SK-N-SH (cell line): ENCODE results near the gene ERC2. TPM values are rescaled to one million over a fixed set of nuclear protein-coding genes. Genes with fewer than 3 reads are reported as not detected.

Experiments
- CTCF ChIA-PET: fragments of 300-600, 350-600 bp; formaldehyde crosslinking; extraction: SDS; loops from one replicate; lab custom pipeline; 2021; lab: Yijun Ruan, JAX
- POLR2A ChIA-PET: fragments of 350-600 bp; sonication (Branson Sonifier 250); formaldehyde crosslinking; extraction: SDS; loops from one replicate; lab custom pipeline; 2020; ENCODE audit warnings: antibody characterized with exemption, inconsistent platforms; lab: Yijun Ruan, JAX
- DNase-seq: peaks from one replicate; pipeline ENCODE4 v3.0.0; 2012
- H2AFZ ChIP-seq: fragments of 200-600 bp; sonication (generic); 2 replicates; pipeline ENCODE4 v1.8.1; 2016; ENCODE audit warnings: antibody characterized with exemption, mild to moderate bottlenecking, low read depth
- H3F3A ChIP-seq: fragments of 200-600 bp; sonication (generic); replicated peaks from 2 replicates; pipeline ENCODE3; 2016; ENCODE audit warnings: antibody characterized with exemption, mild to moderate bottlenecking; ENCODE audit not compliant: insufficient read depth
- H3K27ac ChIP-seq, 2 experiments: fragments of 200-500 bp in 1 of 2; fragments of 200-600 bp in 1 of 2; sonication (Bioruptor generic) in 1 of 2; sonication (generic), shearing (Covaris generic) in 1 of 2; 2 replicates each; pipeline versions ENCODE4 v1.5.1 to v1.6.1; 2014 to 2016; ENCODE audit warnings: low read depth in 2 of 2, inconsistent platforms in 1 of 2, low read length in 1 of 2, mild to moderate bottlenecking in 1 of 2, mixed read lengths in 1 of 2
- H3K27me3 ChIP-seq: fragments of 200-600 bp; sonication (generic), shearing (Covaris generic); 2 replicates; pipeline ENCODE4 v1.6.1; 2016; ENCODE audit warnings: mixed run types; ENCODE audit not compliant: insufficient read depth
- H3K36me3 ChIP-seq, 2 experiments: fragments of 200-500 bp in 1 of 2; fragments of 200-600 bp in 1 of 2; sonication (Bioruptor generic) in 1 of 2; sonication (generic) in 1 of 2; replicated peaks in 1 of 2; 2 replicates each; pipeline versions ENCODE3 to v1.5.1; 2014 to 2016; ENCODE audit warnings: low read length in 1 of 2, mild to moderate bottlenecking in 1 of 2; ENCODE audit not compliant: insufficient read depth in 2 of 2, control insufficient read depth in 1 of 2
- H3K4me1 ChIP-seq, 2 experiments: fragments of 200-500 bp in 1 of 2; fragments of 200-600 bp in 1 of 2; sonication (Bioruptor generic) in 1 of 2; sonication (generic), shearing (Covaris generic) in 1 of 2; 2 replicates each; pipeline versions ENCODE4 v1.5.1 to v1.6.1; 2014 to 2016; ENCODE audit warnings: low read depth in 1 of 2, low read length in 1 of 2, mixed run types in 1 of 2; ENCODE audit not compliant: insufficient read depth in 2 of 2, control insufficient read depth in 1 of 2
- H3K4me2 ChIP-seq: fragments of 200-600 bp; sonication (generic), shearing (Covaris generic); 2 replicates; pipeline ENCODE4 v1.6.1; 2017; ENCODE audit warnings: mixed run types
- H3K4me3 ChIP-seq, 2 experiments: fragments of 200-500 bp in 1 of 2; fragments of 200-600 bp in 1 of 2; sonication (Bioruptor generic) in 1 of 2; sonication (generic), shearing (Covaris generic) in 1 of 2; 2 replicates each; pipeline versions ENCODE4 v1.5.1 to v1.8.1; 2014 to 2016; ENCODE audit warnings: low read depth in 2 of 2, inconsistent platforms in 1 of 2, low read length in 1 of 2, mild to moderate bottlenecking in 1 of 2, mixed read lengths in 1 of 2, moderate library complexity in 1 of 2
- H3K79me2 ChIP-seq: fragments of 200-600 bp; sonication (generic); 2 replicates; pipeline ENCODE4 v1.8.1; 2017; ENCODE audit warnings: mild to moderate bottlenecking; ENCODE audit not compliant: insufficient read depth
- H3K9ac ChIP-seq: fragments of 200-600 bp; sonication (generic); 2 replicates; pipeline ENCODE4 v1.6.1; 2017; ENCODE audit warnings: mixed run types
- H3K9me2 ChIP-seq: fragments of 200-600 bp; sonication (generic); 2 replicates; pipeline ENCODE4 v1.6.1; 2017; ENCODE audit warnings: mixed run types
- H3K9me3 ChIP-seq: fragments of 200-600 bp; sonication (generic); 2 replicates; pipeline ENCODE4 v1.6.1; 2017; ENCODE audit warnings: mixed run types, mild to moderate bottlenecking, moderate library complexity
- H4K20me1 ChIP-seq: fragments of 200-600 bp; sonication (generic); 2 replicates; pipeline ENCODE4 v1.6.1; 2017; ENCODE audit warnings: mild to moderate bottlenecking, mixed run types; ENCODE audit not compliant: insufficient read depth
- ELF1 ChIP-seq: IDR thresholded peaks from 2 replicates; pipeline ENCODE4 v1.4.0; 2012
- EP300 ChIP-seq, 2 experiments: IDR thresholded peaks; 2 replicates each; pipeline versions ENCODE4 v1.4.0 to v1.6.1; 2012; ENCODE audit warnings: borderline replicate concordance in 1 of 2, low read depth in 1 of 2, low read length in 1 of 2
- FOXJ3 ChIP-seq: sonication (generic); formaldehyde crosslinking; IDR thresholded peaks from 2 replicates; pipeline ENCODE4 v1.5.1; 2020; ENCODE audit warnings: mild to moderate bottlenecking, missing genetic modification reagents
- MEF2A ChIP-seq: IDR thresholded peaks from 2 replicates; pipeline ENCODE4 v1.4.0; 2012; ENCODE audit warnings: low read depth, borderline replicate concordance
- MXI1 ChIP-seq: IDR thresholded peaks from 2 replicates; pipeline ENCODE4 v1.6.1; 2012; ENCODE audit warnings: mild to moderate bottlenecking, low read depth, low read length, improper control_type of control experiment
- NFIC ChIP-seq: IDR thresholded peaks from 2 replicates; pipeline ENCODE4 v1.4.0; 2012; ENCODE audit warnings: borderline replicate concordance
- NRF1 ChIP-seq: IDR thresholded peaks from 2 replicates; pipeline ENCODE4 v1.6.1; 2012; ENCODE audit warnings: low read depth, mild to moderate bottlenecking, low read length
- POLR2AphosphoS5 ChIP-seq: IDR thresholded peaks from 2 replicates; pipeline ENCODE4 v1.6.1; 2012; ENCODE audit warnings: low read depth, low read length
- RCOR1 ChIP-seq: fragments of 150-350 bp; IDR thresholded peaks from 2 replicates; pipeline ENCODE4 v1.6.1; 2017; ENCODE audit warnings: antibody characterized with exemption, low read length
- RFX5 ChIP-seq: IDR thresholded peaks from 2 replicates; pipeline ENCODE4 v1.6.1; 2012; ENCODE audit warnings: mild to moderate bottlenecking, improper control_type of control experiment, low read length
- SMC3 ChIP-seq: IDR thresholded peaks from 2 replicates; pipeline ENCODE4 v1.6.1; 2012; ENCODE audit warnings: low read depth, low read length, improper control_type of control experiment
- TCF12 ChIP-seq: IDR thresholded peaks from 2 replicates; pipeline ENCODE4 v1.4.0; 2012
- TEAD4 ChIP-seq: IDR thresholded peaks from 2 replicates; pipeline ENCODE4 v1.4.0; 2012; ENCODE audit warnings: mild to moderate bottlenecking, borderline replicate concordance; ENCODE audit not compliant: insufficient read depth
- YY1 ChIP-seq: IDR thresholded peaks from 2 replicates; pipeline ENCODE4 v1.4.0; 2012; ENCODE audit warnings: low read depth, mild to moderate bottlenecking
- polyA plus RNA-seq, 3 experiments: library from polyadenylated mRNA; depleted of rRNA; stranded (reverse); fragments of >200 nt; gene quantifications; 2 replicates each; pipeline ENCODE4 v1.2.3, GENCODE V29; 2012
- TF ChIP-seq, protein P1 (sequence below): fragments of 150-350 bp; IDR thresholded peaks from 2 replicates; pipeline ENCODE4 v1.6.1; 2017; ENCODE audit warnings: antibody characterized with exemption, low read length, low read depth, borderline replicate concordance
- TF ChIP-seq, protein P2 (sequence below): IDR thresholded peaks from 2 replicates; pipeline ENCODE4 v1.4.0; 2012; ENCODE audit warnings: low read depth
- TF ChIP-seq, protein P3 (sequence below): fragments of 200-600 bp; sonication (generic); IDR thresholded peaks from 2 replicates; pipeline ENCODE4 v1.6.1; 2017; ENCODE audit warnings: antibody characterized with exemption, mild to moderate bottlenecking, moderate library complexity
- TF ChIP-seq, protein P4 (sequence below): IDR thresholded peaks from 2 replicates; pipeline ENCODE4 v1.4.0; 2012; ENCODE audit warnings: low read depth, borderline replicate concordance
- TF ChIP-seq, protein P5 (sequence below): IDR thresholded peaks from 2 replicates; pipeline ENCODE4 v1.6.1; 2012; ENCODE audit warnings: mild to moderate bottlenecking, low read depth, low read length, moderate library complexity
- TF ChIP-seq, protein P6 (sequence below): IDR thresholded peaks from 2 replicates; pipeline ENCODE4; 2012

The ERC2 gene
- polyA plus RNA-seq, 1 of the 3 experiments (the other 2 are of a cell fraction): 1.6 TPM

DNA sequence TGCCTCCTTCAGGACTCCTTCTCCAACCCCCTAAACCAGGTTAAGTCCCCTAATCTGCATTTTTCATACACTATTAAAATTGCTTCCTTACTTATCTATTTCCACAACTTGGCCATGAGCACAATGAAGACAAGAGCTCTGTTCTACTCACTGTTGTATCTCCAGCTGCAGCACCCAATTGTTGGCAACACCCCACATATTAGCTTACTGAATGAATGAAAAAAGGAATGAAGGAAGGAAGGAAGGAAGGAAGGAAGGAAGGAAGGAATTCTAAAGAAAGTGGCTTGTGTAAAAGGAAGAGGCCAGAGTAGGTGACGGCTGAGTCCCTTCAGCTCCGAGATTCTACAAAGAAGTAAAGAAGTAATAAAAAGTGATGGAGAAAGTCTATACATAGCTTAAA is 444.7 kb downstream of the ERC2 start (continued):
- TF ChIP-seq, protein P1, sequence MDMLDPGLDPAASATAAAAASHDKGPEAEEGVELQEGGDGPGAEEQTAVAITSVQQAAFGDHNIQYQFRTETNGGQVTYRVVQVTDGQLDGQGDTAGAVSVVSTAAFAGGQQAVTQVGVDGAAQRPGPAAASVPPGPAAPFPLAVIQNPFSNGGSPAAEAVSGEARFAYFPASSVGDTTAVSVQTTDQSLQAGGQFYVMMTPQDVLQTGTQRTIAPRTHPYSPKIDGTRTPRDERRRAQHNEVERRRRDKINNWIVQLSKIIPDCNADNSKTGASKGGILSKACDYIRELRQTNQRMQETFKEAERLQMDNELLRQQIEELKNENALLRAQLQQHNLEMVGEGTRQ: no peak
- no peak for TF ChIP-seq TEAD4
- TF ChIP-seq, protein P2, sequence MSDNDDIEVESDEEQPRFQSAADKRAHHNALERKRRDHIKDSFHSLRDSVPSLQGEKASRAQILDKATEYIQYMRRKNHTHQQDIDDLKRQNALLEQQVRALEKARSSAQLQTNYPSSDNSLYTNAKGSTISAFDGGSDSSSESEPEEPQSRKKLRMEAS: no peak
- TF ChIP-seq, protein P3, sequence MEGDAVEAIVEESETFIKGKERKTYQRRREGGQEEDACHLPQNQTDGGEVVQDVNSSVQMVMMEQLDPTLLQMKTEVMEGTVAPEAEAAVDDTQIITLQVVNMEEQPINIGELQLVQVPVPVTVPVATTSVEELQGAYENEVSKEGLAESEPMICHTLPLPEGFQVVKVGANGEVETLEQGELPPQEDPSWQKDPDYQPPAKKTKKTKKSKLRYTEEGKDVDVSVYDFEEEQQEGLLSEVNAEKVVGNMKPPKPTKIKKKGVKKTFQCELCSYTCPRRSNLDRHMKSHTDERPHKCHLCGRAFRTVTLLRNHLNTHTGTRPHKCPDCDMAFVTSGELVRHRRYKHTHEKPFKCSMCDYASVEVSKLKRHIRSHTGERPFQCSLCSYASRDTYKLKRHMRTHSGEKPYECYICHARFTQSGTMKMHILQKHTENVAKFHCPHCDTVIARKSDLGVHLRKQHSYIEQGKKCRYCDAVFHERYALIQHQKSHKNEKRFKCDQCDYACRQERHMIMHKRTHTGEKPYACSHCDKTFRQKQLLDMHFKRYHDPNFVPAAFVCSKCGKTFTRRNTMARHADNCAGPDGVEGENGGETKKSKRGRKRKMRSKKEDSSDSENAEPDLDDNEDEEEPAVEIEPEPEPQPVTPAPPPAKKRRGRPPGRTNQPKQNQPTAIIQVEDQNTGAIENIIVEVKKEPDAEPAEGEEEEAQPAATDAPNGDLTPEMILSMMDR: no peak
- no peak for TF ChIP-seq MXI1
- TF ChIP-seq, protein P4, sequence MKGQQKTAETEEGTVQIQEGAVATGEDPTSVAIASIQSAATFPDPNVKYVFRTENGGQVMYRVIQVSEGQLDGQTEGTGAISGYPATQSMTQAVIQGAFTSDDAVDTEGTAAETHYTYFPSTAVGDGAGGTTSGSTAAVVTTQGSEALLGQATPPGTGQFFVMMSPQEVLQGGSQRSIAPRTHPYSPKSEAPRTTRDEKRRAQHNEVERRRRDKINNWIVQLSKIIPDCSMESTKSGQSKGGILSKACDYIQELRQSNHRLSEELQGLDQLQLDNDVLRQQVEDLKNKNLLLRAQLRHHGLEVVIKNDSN: no peak
- no peak for TF ChIP-seq NRF1
- no peak for TF ChIP-seq POLR2AphosphoS5

DNA sequence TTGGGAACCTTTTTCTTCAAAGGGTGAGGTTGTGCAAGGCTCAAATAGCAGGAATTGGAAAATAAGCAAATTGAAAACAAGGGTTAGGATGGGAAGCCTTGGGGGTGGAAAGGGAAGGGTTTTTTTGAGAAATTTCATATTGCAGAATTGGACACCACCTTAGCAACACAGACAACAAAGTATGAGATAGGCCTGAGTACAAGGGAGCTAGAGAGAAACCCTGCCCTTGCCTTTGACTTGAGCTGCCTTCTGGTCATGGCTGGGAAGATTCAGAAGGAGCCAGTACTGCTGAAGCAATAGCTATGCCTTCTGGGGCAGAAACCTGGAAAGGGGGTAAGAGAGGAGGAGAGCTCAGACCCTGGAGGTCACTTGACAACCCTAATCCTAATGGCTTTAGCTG is 445.6 kb downstream of the ERC2 start:
- Histone ChIP-seq H3K79me2 (no peaks in the 10 kb centered on the region), H3K27me3 (no peaks in the 10 kb centered on the region), H4K20me1 (no peaks in the 10 kb centered on the region), H3K9me2 (no peaks in the 10 kb centered on the region), H3K9me3 (no peaks in the 10 kb centered on the region), H2AFZ (no peak overlapping the region), H3F3A (no peaks in the 10 kb centered on the region), H3K4me3 (no peak overlapping the region), H3K4me2 (no peak overlapping the region), H3K27ac (no peak overlapping the region), H3K36me3 (no peaks in the 10 kb centered on the region), H3K9ac (no peak overlapping the region), H3K4me1 (no peaks in the 10 kb centered on the region)
- ChIA-PET POLR2A (no interaction called here), CTCF (interaction anchor here (0.9 kb wide), 1 partner anchor 9 kb away, joined by 3 read pairs; no protein-coding TSS in a partner anchor)
- no peak for DNase-seq
- TF ChIP-seq EP300 (IDR thresholded peaks at IDR 0.05; ENCODE audit: borderline replicate concordance in 1 of 2, low read depth in 1 of 2, low read length in 1 of 2) (no peak), ELF1 (no peak), POLR2AphosphoS5 (no peak), RFX5 (no peak), YY1 (no peak), TCF12 (no peak), MXI1 (no peak), RCOR1 (no peak), SMC3 (no peak), MEF2A (no peak), FOXJ3 (CRISPR knock-in tag) (no peak), NFIC (no peak)
- TF ChIP-seq, protein P2: no peak
- TF ChIP-seq, protein P5, sequence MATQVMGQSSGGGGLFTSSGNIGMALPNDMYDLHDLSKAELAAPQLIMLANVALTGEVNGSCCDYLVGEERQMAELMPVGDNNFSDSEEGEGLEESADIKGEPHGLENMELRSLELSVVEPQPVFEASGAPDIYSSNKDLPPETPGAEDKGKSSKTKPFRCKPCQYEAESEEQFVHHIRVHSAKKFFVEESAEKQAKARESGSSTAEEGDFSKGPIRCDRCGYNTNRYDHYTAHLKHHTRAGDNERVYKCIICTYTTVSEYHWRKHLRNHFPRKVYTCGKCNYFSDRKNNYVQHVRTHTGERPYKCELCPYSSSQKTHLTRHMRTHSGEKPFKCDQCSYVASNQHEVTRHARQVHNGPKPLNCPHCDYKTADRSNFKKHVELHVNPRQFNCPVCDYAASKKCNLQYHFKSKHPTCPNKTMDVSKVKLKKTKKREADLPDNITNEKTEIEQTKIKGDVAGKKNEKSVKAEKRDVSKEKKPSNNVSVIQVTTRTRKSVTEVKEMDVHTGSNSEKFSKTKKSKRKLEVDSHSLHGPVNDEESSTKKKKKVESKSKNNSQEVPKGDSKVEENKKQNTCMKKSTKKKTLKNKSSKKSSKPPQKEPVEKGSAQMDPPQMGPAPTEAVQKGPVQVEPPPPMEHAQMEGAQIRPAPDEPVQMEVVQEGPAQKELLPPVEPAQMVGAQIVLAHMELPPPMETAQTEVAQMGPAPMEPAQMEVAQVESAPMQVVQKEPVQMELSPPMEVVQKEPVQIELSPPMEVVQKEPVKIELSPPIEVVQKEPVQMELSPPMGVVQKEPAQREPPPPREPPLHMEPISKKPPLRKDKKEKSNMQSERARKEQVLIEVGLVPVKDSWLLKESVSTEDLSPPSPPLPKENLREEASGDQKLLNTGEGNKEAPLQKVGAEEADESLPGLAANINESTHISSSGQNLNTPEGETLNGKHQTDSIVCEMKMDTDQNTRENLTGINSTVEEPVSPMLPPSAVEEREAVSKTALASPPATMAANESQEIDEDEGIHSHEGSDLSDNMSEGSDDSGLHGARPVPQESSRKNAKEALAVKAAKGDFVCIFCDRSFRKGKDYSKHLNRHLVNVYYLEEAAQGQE: no peak
- TF ChIP-seq, protein P6, sequence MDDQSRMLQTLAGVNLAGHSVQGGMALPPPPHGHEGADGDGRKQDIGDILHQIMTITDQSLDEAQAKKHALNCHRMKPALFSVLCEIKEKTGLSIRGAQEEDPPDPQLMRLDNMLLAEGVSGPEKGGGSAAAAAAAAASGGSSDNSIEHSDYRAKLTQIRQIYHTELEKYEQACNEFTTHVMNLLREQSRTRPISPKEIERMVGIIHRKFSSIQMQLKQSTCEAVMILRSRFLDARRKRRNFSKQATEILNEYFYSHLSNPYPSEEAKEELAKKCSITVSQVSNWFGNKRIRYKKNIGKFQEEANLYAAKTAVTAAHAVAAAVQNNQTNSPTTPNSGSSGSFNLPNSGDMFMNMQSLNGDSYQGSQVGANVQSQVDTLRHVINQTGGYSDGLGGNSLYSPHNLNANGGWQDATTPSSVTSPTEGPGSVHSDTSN: no peak
- TF ChIP-seq, protein P3: no peak
